AG10803 (cell line): ENCODE results near the gene DCAF11.
A peak's percentile ranks its signal among the peaks of the same experiment; 100 is the strongest.

ENCODE experiments used
- DNase-seq: peaks from one replicate; pipeline ENCODE4 v3.0.0; 2010; ENCODE audit warnings: low read depth
- H3K4me3 ChIP-seq: 2 replicates; pipeline ENCODE4 v1.5.1; 2011; ENCODE audit warnings: mild to moderate bottlenecking, low read length, control low read depth
- TF ChIP-seq, protein P1 (sequence below): conservative IDR thresholded peaks from 2 replicates; pipeline ENCODE4 v1.5.1; 2011; ENCODE audit warnings: mild to moderate bottlenecking, low read length, control low read depth, inconsistent platforms

DCAF11 gene

DNA sequence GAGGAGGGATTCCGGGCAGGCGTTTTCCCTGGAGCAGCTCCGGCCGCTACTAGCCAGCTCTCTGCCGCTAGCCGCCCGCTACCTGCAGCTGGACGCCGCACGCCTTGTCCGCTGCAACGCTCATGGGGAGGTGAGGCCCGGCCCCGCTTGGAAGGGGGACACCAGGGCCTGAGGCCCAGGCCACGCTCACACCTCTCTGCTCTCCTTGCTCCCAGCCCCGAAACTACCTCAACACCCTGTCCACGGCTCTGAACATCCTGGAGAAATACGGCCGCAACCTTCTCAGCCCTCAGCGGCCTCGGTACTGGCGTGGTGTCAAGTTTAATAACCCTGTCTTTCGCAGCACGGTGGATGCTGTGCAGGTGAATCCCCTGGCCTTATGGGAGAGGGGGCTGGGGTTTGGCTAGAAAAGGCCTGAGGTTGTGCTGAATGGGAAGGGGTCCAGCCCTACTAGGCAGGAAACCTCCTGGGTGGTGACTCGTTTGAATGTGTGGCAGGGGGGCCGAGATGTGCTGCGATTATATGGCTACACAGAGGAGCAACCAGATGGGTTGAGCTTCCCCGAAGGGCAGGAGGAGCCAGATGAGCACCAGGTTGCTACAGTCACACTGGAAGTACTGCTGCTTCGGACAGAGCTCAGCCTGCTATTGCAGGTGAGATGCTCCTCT is 33.3 kb downstream of the DCAF11 start:
- no peak for DNase-seq
- peak overlapping the region; percentile 97 for H3K4me3 ChIP-seq
- TF ChIP-seq, protein P1, sequence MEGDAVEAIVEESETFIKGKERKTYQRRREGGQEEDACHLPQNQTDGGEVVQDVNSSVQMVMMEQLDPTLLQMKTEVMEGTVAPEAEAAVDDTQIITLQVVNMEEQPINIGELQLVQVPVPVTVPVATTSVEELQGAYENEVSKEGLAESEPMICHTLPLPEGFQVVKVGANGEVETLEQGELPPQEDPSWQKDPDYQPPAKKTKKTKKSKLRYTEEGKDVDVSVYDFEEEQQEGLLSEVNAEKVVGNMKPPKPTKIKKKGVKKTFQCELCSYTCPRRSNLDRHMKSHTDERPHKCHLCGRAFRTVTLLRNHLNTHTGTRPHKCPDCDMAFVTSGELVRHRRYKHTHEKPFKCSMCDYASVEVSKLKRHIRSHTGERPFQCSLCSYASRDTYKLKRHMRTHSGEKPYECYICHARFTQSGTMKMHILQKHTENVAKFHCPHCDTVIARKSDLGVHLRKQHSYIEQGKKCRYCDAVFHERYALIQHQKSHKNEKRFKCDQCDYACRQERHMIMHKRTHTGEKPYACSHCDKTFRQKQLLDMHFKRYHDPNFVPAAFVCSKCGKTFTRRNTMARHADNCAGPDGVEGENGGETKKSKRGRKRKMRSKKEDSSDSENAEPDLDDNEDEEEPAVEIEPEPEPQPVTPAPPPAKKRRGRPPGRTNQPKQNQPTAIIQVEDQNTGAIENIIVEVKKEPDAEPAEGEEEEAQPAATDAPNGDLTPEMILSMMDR = no peak

DNA sequence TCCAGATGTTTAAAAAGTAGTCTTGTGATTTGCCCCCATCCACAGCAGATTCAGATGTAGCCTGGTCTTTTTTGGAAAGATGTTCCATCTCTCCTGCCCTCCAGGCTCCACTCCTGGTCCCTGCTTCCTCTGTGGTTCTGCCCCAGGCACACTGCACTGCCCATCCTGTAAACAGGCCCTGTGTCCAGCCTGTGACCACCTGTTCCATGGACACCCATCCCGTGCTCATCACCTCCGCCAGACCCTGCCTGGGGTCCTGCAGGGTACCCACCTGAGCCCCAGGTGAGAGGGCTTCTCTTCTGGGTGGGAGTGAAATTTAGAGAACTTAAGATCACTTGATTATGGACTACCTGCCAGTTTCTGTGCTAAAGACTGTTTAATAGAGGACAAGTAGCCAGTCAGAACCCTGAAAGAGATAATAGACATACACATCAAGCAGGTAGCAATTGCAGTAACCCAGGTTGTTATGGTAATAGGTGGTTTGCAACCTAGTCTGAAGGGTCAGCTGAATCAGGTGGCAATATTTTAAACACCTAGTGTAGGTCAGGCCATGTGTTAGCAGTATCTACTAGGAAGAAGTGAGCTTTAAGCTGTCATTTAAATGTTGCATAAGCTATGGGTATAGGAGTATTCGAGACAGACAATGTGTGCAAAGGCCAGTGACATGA is 34.9 kb downstream of the DCAF11 start:
- no peak for DNase-seq
- TF ChIP-seq, protein P1 = no peak
- H3K4me3 ChIP-seq = no peak overlapping the region

DNA sequence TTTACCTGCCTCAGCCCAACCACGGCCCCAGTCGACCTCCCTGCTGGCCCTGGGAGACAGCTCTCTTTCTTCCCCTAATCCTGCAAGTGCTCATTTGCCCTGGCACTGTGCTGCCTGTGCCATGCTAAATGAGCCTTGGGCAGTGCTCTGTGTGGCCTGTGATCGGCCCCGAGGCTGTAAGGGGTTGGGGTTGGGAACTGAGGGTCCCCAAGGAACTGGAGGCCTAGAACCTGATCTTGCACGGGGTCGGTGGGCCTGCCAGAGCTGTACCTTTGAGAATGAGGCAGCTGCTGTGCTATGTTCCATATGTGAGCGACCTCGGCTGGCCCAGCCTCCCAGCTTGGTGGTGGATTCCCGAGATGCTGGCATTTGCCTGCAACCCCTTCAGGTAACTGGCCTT is 35.5 kb downstream of the DCAF11 start:
- TF ChIP-seq, protein P1 = no peak
- DNase-seq = no peak
- no peak overlapping the region for H3K4me3 ChIP-seq

DNA sequence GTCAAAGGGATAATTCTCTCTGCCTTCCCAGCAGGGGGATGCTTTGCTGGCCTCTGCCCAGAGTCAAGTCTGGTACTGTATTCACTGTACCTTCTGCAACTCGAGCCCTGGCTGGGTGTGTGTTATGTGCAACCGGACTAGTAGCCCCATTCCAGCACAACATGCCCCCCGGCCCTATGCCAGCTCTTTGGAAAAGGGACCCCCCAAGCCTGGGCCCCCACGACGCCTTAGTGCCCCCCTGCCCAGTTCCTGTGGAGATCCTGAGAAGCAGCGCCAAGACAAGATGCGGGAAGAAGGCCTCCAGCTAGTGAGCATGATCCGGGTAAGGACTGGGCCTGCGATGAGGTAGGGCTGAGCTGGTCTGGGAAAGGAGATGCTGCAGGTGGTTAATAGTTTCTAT is 36.0 kb downstream of the DCAF11 start:
- H3K4me3 ChIP-seq = no peak overlapping the region
- no peak for DNase-seq
- TF ChIP-seq, protein P1 = no peak

DNA sequence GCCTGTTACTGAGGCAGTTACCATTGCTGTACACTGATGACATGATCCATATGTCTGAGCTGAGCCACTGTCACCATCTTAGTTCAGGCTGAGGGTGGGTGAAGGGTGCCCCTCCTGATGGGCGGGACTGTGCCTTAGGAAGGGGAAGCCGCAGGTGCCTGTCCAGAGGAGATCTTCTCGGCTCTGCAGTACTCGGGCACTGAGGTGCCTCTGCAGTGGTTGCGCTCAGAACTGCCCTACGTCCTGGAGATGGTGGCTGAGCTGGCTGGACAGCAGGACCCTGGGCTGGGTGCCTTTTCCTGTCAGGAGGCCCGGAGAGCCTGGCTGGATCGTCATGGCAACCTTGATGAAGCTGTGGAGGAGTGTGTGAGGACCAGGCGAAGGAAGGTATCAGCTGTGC is 36.4 kb downstream of the DCAF11 start:
- TF ChIP-seq, protein P1 = no peak
- DNase-seq = no peak
- H3K4me3 ChIP-seq = no peak overlapping the region

DNA sequence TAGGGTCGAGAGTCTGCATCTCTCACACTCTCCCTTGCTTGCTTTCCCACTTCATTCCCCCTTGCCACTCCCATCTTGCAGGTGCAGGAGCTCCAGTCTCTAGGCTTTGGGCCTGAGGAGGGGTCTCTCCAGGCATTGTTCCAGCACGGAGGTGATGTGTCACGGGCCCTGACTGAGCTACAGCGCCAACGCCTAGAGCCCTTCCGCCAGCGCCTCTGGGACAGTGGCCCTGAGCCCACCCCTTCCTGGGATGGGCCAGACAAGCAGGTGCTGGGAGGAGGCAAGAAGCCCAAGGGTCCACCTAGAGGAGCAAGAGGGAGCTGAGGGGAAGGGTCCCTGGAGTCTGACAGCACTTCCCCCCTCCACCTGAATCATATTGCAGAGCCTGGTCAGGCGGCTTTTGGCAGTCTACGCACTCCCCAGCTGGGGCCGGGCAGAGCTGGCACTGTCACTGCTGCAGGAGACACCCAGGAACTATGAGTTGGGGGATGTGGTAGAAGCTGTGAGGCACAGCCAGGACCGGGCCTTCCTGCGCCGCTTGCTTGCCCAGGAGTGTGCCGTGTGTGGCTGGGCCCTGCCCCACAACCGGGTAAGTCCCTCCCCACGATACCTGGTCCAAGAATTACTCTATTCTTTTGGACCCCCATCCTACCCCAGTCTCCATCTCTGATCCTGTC is 37.0 kb downstream of the DCAF11 start:
- DNase-seq = no peak
- H3K4me3 ChIP-seq = no peak overlapping the region
- TF ChIP-seq, protein P1 = no peak

DNA sequence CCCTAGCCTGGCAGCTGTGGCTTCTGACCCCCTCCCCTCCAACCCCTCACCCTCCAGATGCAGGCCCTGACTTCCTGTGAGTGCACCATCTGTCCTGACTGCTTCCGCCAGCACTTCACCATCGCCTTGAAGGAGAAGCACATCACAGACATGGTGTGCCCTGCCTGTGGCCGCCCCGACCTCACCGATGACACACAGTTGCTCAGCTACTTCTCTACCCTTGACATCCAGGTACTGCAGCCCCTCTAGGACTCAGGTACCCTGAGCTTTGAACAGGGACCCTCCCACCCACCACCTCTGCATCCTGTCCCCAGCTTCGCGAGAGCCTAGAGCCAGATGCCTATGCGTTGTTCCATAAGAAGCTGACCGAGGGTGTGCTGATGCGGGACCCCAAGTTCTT is 40.5 kb downstream of the DCAF11 start:
- H3K4me3 ChIP-seq = no peak overlapping the region
- TF ChIP-seq, protein P1 = no peak
- DNase-seq = no peak
